ENCODE results near the gene PRSS16. TPM values are rescaled to one million over a fixed set of nuclear protein-coding genes. Genes with fewer than 3 reads are reported as not detected.

PRSS16 gene
- total RNA-seq, 6 donors from 2014 or later: 11.9 to 21.0 (median 14.6) TPM

DNA sequence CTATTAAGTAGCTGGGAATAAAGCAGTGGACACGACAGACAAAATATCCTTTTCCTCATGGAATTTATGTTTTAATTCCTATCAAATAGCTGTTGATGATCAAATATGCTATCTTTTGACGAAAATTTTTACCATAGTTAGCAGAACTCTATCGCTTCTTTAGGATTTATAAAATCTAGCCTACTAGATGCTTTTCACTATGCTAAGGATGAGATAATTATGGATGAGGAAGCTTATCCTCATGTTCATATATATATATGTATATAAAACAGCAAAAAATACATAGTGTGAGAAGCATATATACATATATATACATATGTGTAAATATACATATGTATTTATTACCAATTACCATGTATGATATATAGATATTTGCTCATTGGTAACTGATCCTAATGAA, 12.9 kb upstream of the PRSS16 start:
- no peak for DNase-seq
- no peak overlapping the region for H3K4me3 ChIP-seq
- ATAC-seq (ENCODE audit: low FRiP score in 2 of 2): no peak
- H3K27me3 ChIP-seq: peaks cover 0 to 24% (median 9%) of the 10 kb centered on the region in 4 donors
- H3K4me1 ChIP-seq: peaks cover 0 to 3% (median 0%) of the 10 kb centered on the region in 4 donors
- H3K36me3 ChIP-seq: no peaks in the 10 kb centered on the region
- no peak for TF ChIP-seq POLR2AphosphoS5 (IDR thresholded peaks at IDR 0.05)
- TF ChIP-seq POLR2A (IDR thresholded peaks at IDR 0.05): no peak
- no peak for TF ChIP-seq EP300 (IDR thresholded peaks at IDR 0.05)
- TF ChIP-seq, protein P1, sequence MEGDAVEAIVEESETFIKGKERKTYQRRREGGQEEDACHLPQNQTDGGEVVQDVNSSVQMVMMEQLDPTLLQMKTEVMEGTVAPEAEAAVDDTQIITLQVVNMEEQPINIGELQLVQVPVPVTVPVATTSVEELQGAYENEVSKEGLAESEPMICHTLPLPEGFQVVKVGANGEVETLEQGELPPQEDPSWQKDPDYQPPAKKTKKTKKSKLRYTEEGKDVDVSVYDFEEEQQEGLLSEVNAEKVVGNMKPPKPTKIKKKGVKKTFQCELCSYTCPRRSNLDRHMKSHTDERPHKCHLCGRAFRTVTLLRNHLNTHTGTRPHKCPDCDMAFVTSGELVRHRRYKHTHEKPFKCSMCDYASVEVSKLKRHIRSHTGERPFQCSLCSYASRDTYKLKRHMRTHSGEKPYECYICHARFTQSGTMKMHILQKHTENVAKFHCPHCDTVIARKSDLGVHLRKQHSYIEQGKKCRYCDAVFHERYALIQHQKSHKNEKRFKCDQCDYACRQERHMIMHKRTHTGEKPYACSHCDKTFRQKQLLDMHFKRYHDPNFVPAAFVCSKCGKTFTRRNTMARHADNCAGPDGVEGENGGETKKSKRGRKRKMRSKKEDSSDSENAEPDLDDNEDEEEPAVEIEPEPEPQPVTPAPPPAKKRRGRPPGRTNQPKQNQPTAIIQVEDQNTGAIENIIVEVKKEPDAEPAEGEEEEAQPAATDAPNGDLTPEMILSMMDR (IDR thresholded peaks at IDR 0.05): no peak
- no peak overlapping the region for H3K27ac ChIP-seq
- no peaks in the 10 kb centered on the region for H3K9me3 ChIP-seq
- WGBS, 2 donors: 68 to 69% methylated on average over 3 of the region's 3 CpGs

DNA sequence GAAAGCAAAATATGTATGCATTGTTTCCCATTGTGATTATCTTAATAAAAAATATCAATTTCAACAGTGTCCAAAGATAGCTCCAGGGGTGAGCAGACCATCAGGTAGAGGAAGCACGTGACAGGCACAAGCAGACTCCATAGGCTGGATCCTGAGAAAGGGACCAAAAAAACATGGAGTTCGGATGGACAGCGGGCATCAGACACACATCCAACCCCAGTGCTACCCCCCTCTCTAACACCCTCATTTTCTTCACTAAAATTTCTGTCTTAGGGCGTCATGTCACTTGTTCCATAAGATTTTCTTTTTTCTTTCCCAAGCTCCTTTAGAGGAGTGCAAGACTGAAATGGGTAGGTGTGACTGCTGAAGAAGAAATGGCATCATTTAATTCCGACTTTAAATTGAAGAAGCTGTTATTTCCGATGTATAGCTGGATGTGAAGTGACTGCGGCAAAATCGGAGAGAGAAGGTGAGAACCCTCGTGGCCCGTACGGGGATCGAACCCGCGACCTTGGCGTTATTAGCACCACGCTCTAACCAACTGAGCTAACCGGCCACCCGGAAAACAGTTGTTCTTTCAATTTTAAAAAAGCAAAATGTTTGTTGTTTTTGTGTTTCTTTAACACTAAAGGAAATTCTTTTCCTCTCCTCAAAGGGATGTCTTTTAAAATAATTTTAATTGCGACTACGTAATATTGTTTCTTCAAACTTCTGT, 10.3 kb upstream of the PRSS16 start:
- peaks cover 0 to 3% (median 0%) of the 10 kb centered on the region in 4 donors for H3K4me1 ChIP-seq
- DNase-seq (no peak), ATAC-seq (ENCODE audit: low FRiP score in 2 of 2) (no peak)
- no peak overlapping the region for H3K4me3 ChIP-seq
- no peak overlapping the region for H3K27ac ChIP-seq
- TF ChIP-seq EP300 (IDR thresholded peaks at IDR 0.05): no peak
- no peak for TF ChIP-seq POLR2AphosphoS5 (IDR thresholded peaks at IDR 0.05)
- no peak for TF ChIP-seq POLR2A (IDR thresholded peaks at IDR 0.05)
- TF ChIP-seq, protein P1 (IDR thresholded peaks at IDR 0.05): no peak
- H3K36me3 ChIP-seq: no peaks in the 10 kb centered on the region
- H3K27me3 ChIP-seq: peaks cover 0 to 24% (median 8%) of the 10 kb centered on the region in 4 donors
- no peaks in the 10 kb centered on the region for H3K9me3 ChIP-seq
- WGBS, 2 donors: 16 to 19% methylated on average over 20 of the region's 20 CpGs

DNA sequence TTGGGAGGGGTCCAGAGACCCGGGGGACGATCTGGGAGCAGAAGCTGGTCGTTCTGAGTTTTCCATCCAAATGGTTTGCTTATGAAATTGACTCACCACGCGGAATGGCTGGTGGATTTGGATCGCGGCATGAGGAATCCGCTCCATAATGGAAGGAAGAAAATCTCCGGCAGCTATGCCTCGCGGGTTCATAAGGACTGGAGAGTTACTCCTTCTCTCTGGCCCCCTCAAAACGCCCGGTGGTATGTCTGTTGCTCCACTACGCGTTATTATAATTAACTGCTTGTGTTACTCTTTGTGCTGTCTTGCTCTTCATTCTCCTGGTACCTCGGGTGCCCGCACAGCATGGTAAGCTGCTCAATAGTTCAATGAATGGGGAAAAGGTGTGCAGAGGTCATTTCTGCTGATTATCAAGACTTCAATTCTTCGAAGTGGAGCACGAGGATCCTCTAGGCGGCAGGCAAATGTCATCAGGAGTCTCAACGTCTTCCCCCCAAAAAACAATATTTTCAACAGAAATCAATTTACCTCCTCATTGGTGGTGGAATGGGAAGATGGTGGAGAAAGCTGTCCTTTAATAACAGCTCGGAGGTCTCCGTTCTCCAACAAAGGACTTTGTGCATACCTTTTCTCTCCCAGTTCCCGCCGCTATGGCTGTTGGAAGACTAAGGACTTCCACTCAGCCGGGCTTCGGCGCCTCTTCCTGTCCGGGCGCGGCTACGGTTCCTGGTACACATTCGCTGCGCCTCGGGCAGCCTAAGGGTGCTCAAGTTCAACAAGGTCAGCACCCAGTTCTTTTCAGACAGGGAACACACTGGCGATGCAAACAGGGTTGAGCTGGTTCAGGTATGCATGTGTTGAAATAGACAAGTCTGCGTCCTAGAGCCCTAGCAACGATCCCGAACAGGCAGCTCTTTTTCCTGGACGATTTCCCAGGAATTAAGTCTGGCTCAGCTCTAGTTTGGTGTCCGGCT, 9.2 kb upstream of the PRSS16 start:
- Histone ChIP-seq H3K9me3 (no peaks in the 10 kb centered on the region), H3K27me3 (peaks cover 0 to 24% (median 8%) of the 10 kb centered on the region in 4 donors), H3K4me1 (peaks cover 0 to 3% (median 0%) of the 10 kb centered on the region in 4 donors), H3K36me3 (no peaks in the 10 kb centered on the region), H3K4me3 (no peak overlapping the region), H3K27ac (no peak overlapping the region)
- no peak for TF ChIP-seq POLR2AphosphoS5 (IDR thresholded peaks at IDR 0.05)
- no peak for TF ChIP-seq EP300 (IDR thresholded peaks at IDR 0.05)
- TF ChIP-seq POLR2A (IDR thresholded peaks at IDR 0.05): no peak
- TF ChIP-seq, protein P1 (IDR thresholded peaks at IDR 0.05): no peak
- WGBS, 2 donors: 4 to 5% methylated on average over 19 to 41 of the region's 41 CpGs
- ATAC-seq (ENCODE audit: low FRiP score in 2 of 2) (no peak), DNase-seq (peak in 1 of 2 donors; percentile 32)

DNA sequence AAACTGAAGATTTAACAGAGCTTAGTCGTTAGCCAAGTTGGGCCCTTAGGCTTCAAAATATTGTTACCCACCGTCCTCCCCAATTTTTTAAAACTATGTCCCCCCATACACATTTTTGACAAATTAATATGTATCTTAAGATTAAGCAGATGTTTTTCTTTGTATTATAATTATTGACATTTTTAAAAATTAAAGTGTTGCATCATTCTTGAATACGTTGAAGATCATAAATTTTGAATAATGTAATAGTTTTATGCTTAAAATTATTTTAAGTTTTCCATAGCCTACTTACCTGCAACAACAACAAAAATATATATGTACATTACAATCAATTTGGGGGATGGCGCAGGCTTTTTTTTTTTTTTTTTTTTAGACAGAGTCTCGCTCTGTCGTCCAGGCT, 8.2 kb upstream of the PRSS16 start:
- DNase-seq (no peak), ATAC-seq (ENCODE audit: low FRiP score in 2 of 2) (no peak)
- no peak overlapping the region for H3K4me3 ChIP-seq
- WGBS, 2 donors: 73 to 90% methylated on average over 6 of the region's 6 CpGs
- TF ChIP-seq EP300 (IDR thresholded peaks at IDR 0.05): no peak
- TF ChIP-seq, protein P1 (IDR thresholded peaks at IDR 0.05): no peak
- H3K27me3 ChIP-seq: peaks cover 0 to 24% (median 8%) of the 10 kb centered on the region in 4 donors
- H3K36me3 ChIP-seq: no peaks in the 10 kb centered on the region
- H3K27ac ChIP-seq: no peak overlapping the region
- H3K9me3 ChIP-seq: no peaks in the 10 kb centered on the region
- H3K4me1 ChIP-seq: peaks cover 0 to 3% (median 0%) of the 10 kb centered on the region in 4 donors
